GM23338 (cell line): ENCODE results near the gene CUX1. TPM values are rescaled to one million over a fixed set of nuclear protein-coding genes. Genes with fewer than 3 reads are reported as not detected.

ENCODE experiments used
- ATAC-seq: fragments of 200-7000 bp; cut with Tn5 transposase; 3 replicates; pipeline ENCODE4 v1.9.1; 2020
- DNase-seq: peaks from one replicate; pipeline ENCODE4 v3.0.0-alpha.2; 2015; ENCODE audit warnings: low spot score
- H2AFZ ChIP-seq: fragments of 200-600 bp; sonication (generic); 2 replicates; pipeline ENCODE4 v1.8.0; 2016; ENCODE audit warnings: antibody characterized with exemption, mild to moderate bottlenecking, moderate library complexity
- H3F3A ChIP-seq: fragments of 200-600 bp; sonication (generic); replicated peaks from 2 replicates; pipeline ENCODE4 v1.8.0; 2017; ENCODE audit warnings: antibody characterized with exemption, mixed run types, low read depth
- H3K27ac ChIP-seq: fragments of 200-600 bp; sonication (generic); 2 replicates; pipeline ENCODE4 v1.6.1; 2016; ENCODE audit warnings: low read depth
- H3K27me3 ChIP-seq: fragments of 200-600 bp; sonication (generic); 2 replicates; pipeline ENCODE4 v1.8.0; 2016; ENCODE audit warnings: mild to moderate bottlenecking, mixed run types, moderate library complexity; ENCODE audit not compliant: insufficient read depth
- H3K36me3 ChIP-seq: fragments of 200-600 bp; sonication (generic); 2 replicates; pipeline ENCODE4 v1.8.0; 2016; ENCODE audit warnings: mild to moderate bottlenecking; ENCODE audit not compliant: insufficient read depth
- H3K4me1 ChIP-seq: fragments of 200-600 bp; sonication (generic); 2 replicates; pipeline ENCODE4 v1.8.0; 2016; ENCODE audit warnings: mild to moderate bottlenecking, moderate library complexity; ENCODE audit not compliant: insufficient read depth
- H3K4me2 ChIP-seq: fragments of 200-600 bp; sonication (generic); 2 replicates; pipeline ENCODE4 v1.7.1; 2017; ENCODE audit warnings: mixed run types
- H3K4me3 ChIP-seq: fragments of 200-600 bp; sonication (generic); 2 replicates; pipeline ENCODE4 v1.6.1; 2016; ENCODE audit warnings: mixed run types
- H3K79me2 ChIP-seq: fragments of 200-600 bp; sonication (generic); replicated peaks from 2 replicates; pipeline ENCODE4 v1.8.0; 2017; ENCODE audit warnings: mild to moderate bottlenecking; ENCODE audit not compliant: insufficient read depth
- H3K9me2 ChIP-seq: fragments of 200-600 bp; sonication (generic); 2 replicates; pipeline ENCODE4 v1.8.0; 2017; ENCODE audit not compliant: insufficient read depth
- H4K20me1 ChIP-seq: fragments of 200-600 bp; sonication (generic); replicated peaks from 2 replicates; pipeline ENCODE4 v1.8.0; 2017; ENCODE audit warnings: mild to moderate bottlenecking; ENCODE audit not compliant: insufficient read depth
- H3K27ac Mint-ChIP-seq: 2 replicates; pipeline ENCODE4 v1.8.0; 2020; ENCODE audit warnings: inconsistent platforms, mild to moderate bottlenecking, moderate library complexity, mixed read lengths
- H3K27me3 Mint-ChIP-seq: 3 replicates; pipeline ENCODE4 v1.8.0; 2022; ENCODE audit warnings: low read depth, mild to moderate bottlenecking, moderate library complexity, mixed read lengths, inconsistent platforms; ENCODE audit not compliant: insufficient read depth, poor library complexity
- H3K36me3 Mint-ChIP-seq: 3 replicates; pipeline ENCODE4 v1.8.0; 2021; ENCODE audit warnings: low read depth, mild to moderate bottlenecking, inconsistent platforms, moderate library complexity, mixed read lengths
- H3K4me1 Mint-ChIP-seq: 3 replicates; pipeline ENCODE4 v1.8.0; 2020; ENCODE audit warnings: mild to moderate bottlenecking, inconsistent platforms, mixed read lengths
- H3K4me3 Mint-ChIP-seq: 3 replicates; pipeline ENCODE4 v1.8.0; 2021; ENCODE audit warnings: moderate library complexity, mild to moderate bottlenecking, inconsistent platforms, mixed read lengths
- H3K9me3 Mint-ChIP-seq: 3 replicates; pipeline ENCODE4 v1.8.0; 2020; ENCODE audit warnings: moderate library complexity, mild to moderate bottlenecking, inconsistent platforms, mixed read lengths
- EZH2 ChIP-seq: fragments of 200-600 bp; sonication (generic); IDR thresholded peaks from one replicate; pipeline ENCODE4 v1.8.0; 2017; ENCODE audit warnings: antibody characterized with exemption, mild to moderate bottlenecking, low read depth; ENCODE audit not compliant: unreplicated experiment
- POLR2AphosphoS5 ChIP-seq: IDR thresholded peaks from 2 replicates; pipeline ENCODE4 v1.6.1; 2016; ENCODE audit warnings: antibody characterized with exemption, low read depth
- ZNF114 ChIP-seq: fragments of 250-450 bp; sonication (Bioruptor Pico); IDR thresholded peaks from 2 replicates; pipeline ENCODE4 v1.5.0; 2020; ENCODE audit warnings: mild to moderate bottlenecking, moderate library complexity
- ZNF462 ChIP-seq: fragments of 250-450 bp; sonication (Bioruptor Pico); IDR thresholded peaks from 2 replicates; pipeline ENCODE4 v1.5.0; 2020; ENCODE audit warnings: mild to moderate bottlenecking, moderate library complexity
- polyA plus RNA-seq: library from polyadenylated mRNA; unstranded; fragments of >200 nt; fragmentation: Nextera tagmentation; extraction: Ambion mirVana; gene quantifications from 2 replicates; pipeline ENCODE4 v1.2.1, GENCODE V29; 2016
- total RNA-seq: library from RNA; depleted of rRNA; stranded (reverse); fragments of >200 nt; shearing (Covaris generic); gene quantifications from 2 replicates; pipeline ENCODE4 v1.2.3, GENCODE V29; 2014

The CUX1 gene
- total and polyA plus RNA-seq, 2 experiments from 2014 or later: 49.9 to 64.0 TPM

GRCh38 chr7:102271158-102271798 lies 453.9 kb downstream of the CUX1 start:
- Histone ChIP-seq H3F3A (no peaks in the 10 kb centered on the region), H4K20me1 (no peaks in the 10 kb centered on the region), H3K79me2 (no peaks in the 10 kb centered on the region), H3K27ac (no peak overlapping the region), H3K4me1 (no peaks in the 10 kb centered on the region), H3K4me2 (no peak overlapping the region), H3K4me3 (no peak overlapping the region), H2AFZ (no peak overlapping the region), H3K36me3 (no peaks in the 10 kb centered on the region), H3K9me2 (no peaks in the 10 kb centered on the region), H3K27me3 (no peaks in the 10 kb centered on the region)
- DNase-seq (no peak), ATAC-seq (no peak)
- peaks cover 7% of the 10 kb centered on the region for H3K4me1 Mint-ChIP-seq
- H3K27ac Mint-ChIP-seq: no peak overlapping the region
- TF ChIP-seq ZNF114 (CRISPR knock-in tag): no peak
- no peak for TF ChIP-seq POLR2AphosphoS5
- TF ChIP-seq EZH2: no peak
- TF ChIP-seq ZNF462 (CRISPR knock-in tag): no peak
- peaks cover 17% of the 10 kb centered on the region for H3K27me3 Mint-ChIP-seq
- no peaks in the 10 kb centered on the region; the same call in 2 of the 3 replicates for H3K9me3 Mint-ChIP-seq
- no peak overlapping the region for H3K4me3 Mint-ChIP-seq
- H3K36me3 Mint-ChIP-seq: no peaks in the 10 kb centered on the region
